Mucosa of rectum (tissue), 2 donors: ENCODE data around the gene TBC1D30.

Source experiments
- H3K27ac ChIP-seq, 2 donors: one replicate each; pipeline ENCODE4 v1.7.0; 2013; ENCODE audit warnings: inconsistent platforms in 2 of 2, low read depth in 2 of 2, low read length in 2 of 2
- H3K27me3 ChIP-seq, 2 donors: one replicate each; pipeline ENCODE4 v1.7.0; 2013; ENCODE audit warnings: low read length in 2 of 2; ENCODE audit not compliant: control insufficient read depth in 2 of 2, insufficient read depth in 2 of 2
- H3K36me3 ChIP-seq, 2 donors: one replicate each; pipeline ENCODE4 v1.7.0; 2013; ENCODE audit warnings: low read length in 2 of 2; ENCODE audit not compliant: control insufficient read depth in 2 of 2, insufficient read depth in 2 of 2
- H3K4me1 ChIP-seq, 2 donors: one replicate each; pipeline ENCODE4 v1.7.0; 2013; ENCODE audit warnings: low read length in 2 of 2, mild to moderate bottlenecking in 1 of 2; ENCODE audit not compliant: control insufficient read depth in 2 of 2, insufficient read depth in 2 of 2
- H3K4me3 ChIP-seq, 2 donors: one replicate each; pipeline ENCODE4 v1.7.0; 2013; ENCODE audit warnings: low read length in 2 of 2
- H3K9ac ChIP-seq, 2 donors: one replicate each; pipeline ENCODE4 v1.7.0; 2013; ENCODE audit warnings: low read length in 2 of 2, low read depth in 1 of 2, mild to moderate bottlenecking in 1 of 2
- H3K9me3 ChIP-seq, 2 donors: one replicate each; pipeline ENCODE4 v1.7.0; 2013; ENCODE audit warnings: low read length in 2 of 2; ENCODE audit not compliant: control insufficient read depth in 2 of 2
- donor health status: healthy.
- donor health status: Normal muscosa, but diverticular disease.

Gene TBC1D30

GRCh38 chr12:64884164-64884542 lies 59.7 kb downstream of the TBC1D30 start:
- Histone ChIP-seq H3K27ac (no peak overlapping the region), H3K36me3 (no peaks in the 10 kb centered on the region), H3K9ac (no peak overlapping the region)

GRCh38 chr12:64884728-64885127 lies 60.3 kb downstream of the TBC1D30 start:
- Histone ChIP-seq H3K27me3 (peaks cover 0 to 2% of the 10 kb centered on the region in 2 donors), H3K36me3 (no peaks in the 10 kb centered on the region), H3K9ac (no peak overlapping the region), H3K4me3 (no peak overlapping the region), H3K9me3 (no peaks in the 10 kb centered on the region), H3K4me1 (no peaks in the 10 kb centered on the region), H3K27ac (no peak overlapping the region)

More at GRCh38 chr12:64884164-64884542, 59.7 kb downstream of the TBC1D30 start:
- H3K27me3 ChIP-seq, result no peaks in the 10 kb centered on the region
- H3K4me3 ChIP-seq, result no peak overlapping the region
- no peaks in the 10 kb centered on the region for H3K4me1 ChIP-seq
- no peaks in the 10 kb centered on the region for H3K9me3 ChIP-seq

DNA sequence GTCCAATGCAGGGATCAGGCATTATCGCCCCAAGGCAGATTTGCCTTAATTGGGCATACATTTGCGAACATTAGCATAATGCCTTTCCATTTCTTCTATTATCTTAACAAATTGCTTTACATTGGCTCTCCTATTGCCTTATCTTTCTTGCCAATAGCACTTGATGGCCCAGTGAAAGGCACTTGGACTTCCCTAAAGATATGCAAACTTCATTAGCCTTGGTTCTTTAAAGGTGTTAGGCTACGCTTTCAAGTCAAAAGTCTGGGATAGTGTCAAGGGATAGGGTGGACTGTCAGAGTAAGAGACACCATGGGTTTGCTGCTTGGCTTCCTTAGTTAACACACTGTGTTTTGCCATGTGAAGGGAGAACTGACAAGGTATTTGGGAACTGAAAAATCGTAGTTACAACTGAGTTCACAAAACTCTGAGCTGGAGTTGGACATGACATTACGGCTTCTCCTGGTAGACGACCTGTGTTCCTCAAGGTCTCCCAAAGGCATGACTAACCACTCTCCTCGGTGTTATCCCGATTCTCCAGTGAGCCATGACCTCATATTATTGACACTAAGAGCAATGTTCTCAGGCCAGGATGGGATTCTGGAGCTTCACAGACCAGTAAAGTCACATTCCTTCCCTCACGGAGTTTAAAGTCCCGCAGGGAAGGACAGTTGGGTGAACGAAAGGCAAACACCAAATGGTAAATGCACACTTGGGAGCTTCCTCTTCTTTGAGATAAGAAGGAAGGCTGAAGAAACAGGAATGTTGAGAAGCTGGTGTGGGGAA lies 65.2 kb downstream of the TBC1D30 start:
- Histone ChIP-seq H3K9ac (no peak overlapping the region), H3K36me3 (no peaks in the 10 kb centered on the region), H3K4me1 (no peaks in the 10 kb centered on the region), H3K9me3 (no peaks in the 10 kb centered on the region), H3K4me3 (no peak overlapping the region), H3K27me3 (peaks cover 0 to 3% of the 10 kb centered on the region in 2 donors), H3K27ac (no peak overlapping the region)

GRCh38 chr12:64890873-64891468 lies 66.5 kb downstream of the TBC1D30 start:
- Histone ChIP-seq H3K9me3 (no peaks in the 10 kb centered on the region), H3K4me3 (no peak overlapping the region), H3K36me3 (no peaks in the 10 kb centered on the region)

DNA sequence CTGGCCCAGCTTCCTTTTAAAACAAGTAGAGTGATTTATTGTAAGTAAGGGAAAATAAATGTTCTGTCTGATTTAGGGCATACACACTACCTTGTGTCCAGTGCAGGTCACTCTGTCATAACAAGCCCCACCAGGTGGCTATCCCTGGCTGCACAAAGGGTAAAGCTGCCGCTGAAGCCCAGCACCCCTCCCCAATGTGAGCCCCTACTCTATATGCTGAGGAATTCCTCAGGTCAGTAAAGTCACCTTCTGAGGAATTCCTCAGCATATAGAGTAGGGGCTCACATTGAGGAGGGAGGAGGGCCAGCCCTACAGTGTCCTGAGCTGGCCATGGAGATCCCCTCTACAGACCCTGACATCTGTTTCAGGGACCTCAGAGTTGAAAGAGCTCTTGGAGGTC lies 67.2 kb downstream of the TBC1D30 start:
- Histone ChIP-seq H3K36me3 (no peaks in the 10 kb centered on the region), H3K9me3 (no peaks in the 10 kb centered on the region), H3K9ac (no peak overlapping the region), H3K4me3 (no peak overlapping the region), H3K27ac (no peak overlapping the region), H3K27me3 (peaks cover 0 to 3% of the 10 kb centered on the region in 2 donors), H3K4me1 (no peaks in the 10 kb centered on the region)

More at GRCh38 chr12:64890873-64891468, 66.5 kb downstream of the TBC1D30 start:
- Histone ChIP-seq H3K9ac (no peak overlapping the region), H3K27me3 (peaks cover 0 to 3% of the 10 kb centered on the region in 2 donors), H3K4me1 (no peaks in the 10 kb centered on the region), H3K27ac (no peak overlapping the region)

DNA sequence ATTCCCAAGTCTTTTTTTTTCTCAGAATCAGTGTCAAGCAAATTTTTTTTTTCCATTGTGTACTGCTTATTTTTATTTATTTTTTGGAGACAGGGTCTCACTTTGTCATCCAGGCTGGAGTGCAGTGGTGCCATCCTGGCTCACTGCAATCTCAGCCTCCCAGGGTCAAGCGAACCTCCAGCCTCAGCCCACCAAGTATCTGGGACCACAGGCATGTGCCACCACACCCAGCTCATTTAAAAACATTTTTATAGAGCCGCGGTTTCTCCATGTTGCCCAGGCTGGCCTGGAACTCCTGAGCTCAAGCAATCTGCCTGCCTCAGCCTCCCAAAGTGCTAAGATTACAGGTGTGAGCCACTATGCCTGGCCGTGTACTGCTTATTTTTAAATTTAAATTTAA lies 68.1 kb downstream of the TBC1D30 start:
- no peaks in the 10 kb centered on the region for H3K4me1 ChIP-seq
- no peak overlapping the region for H3K27ac ChIP-seq
- H3K27me3 ChIP-seq, result peaks cover 0 to 3% of the 10 kb centered on the region in 2 donors
- no peaks in the 10 kb centered on the region for H3K9me3 ChIP-seq
- no peaks in the 10 kb centered on the region for H3K36me3 ChIP-seq
- H3K9ac ChIP-seq, result no peak overlapping the region
- no peak overlapping the region for H3K4me3 ChIP-seq

GRCh38 chr12:64893961-64894360 lies 69.5 kb downstream of the TBC1D30 start:
- H3K4me1 ChIP-seq, result no peaks in the 10 kb centered on the region
- no peak overlapping the region for H3K4me3 ChIP-seq
- no peaks in the 10 kb centered on the region for H3K36me3 ChIP-seq
- H3K9me3 ChIP-seq, result no peaks in the 10 kb centered on the region
- no peak overlapping the region for H3K9ac ChIP-seq
- H3K27ac ChIP-seq, result no peak overlapping the region
- H3K27me3 ChIP-seq, result peaks cover 0 to 3% of the 10 kb centered on the region in 2 donors

GRCh38 chr12:64894827-64895475 lies 70.5 kb downstream of the TBC1D30 start:
- Histone ChIP-seq H3K27me3 (no peaks in the 10 kb centered on the region), H3K27ac (no peak overlapping the region), H3K36me3 (no peaks in the 10 kb centered on the region), H3K9me3 (no peaks in the 10 kb centered on the region), H3K4me3 (no peak overlapping the region), H3K4me1 (no peaks in the 10 kb centered on the region), H3K9ac (no peak overlapping the region)

- Histone ChIP-seq H3K36me3 (no peaks in the 10 kb centered on the region), H3K4me1 (no peaks in the 10 kb centered on the region), H3K9ac (no peak overlapping the region)
These were observed 71.1 kb downstream of the TBC1D30 start for GRCh38 chr12:64895526-64895925.

DNA sequence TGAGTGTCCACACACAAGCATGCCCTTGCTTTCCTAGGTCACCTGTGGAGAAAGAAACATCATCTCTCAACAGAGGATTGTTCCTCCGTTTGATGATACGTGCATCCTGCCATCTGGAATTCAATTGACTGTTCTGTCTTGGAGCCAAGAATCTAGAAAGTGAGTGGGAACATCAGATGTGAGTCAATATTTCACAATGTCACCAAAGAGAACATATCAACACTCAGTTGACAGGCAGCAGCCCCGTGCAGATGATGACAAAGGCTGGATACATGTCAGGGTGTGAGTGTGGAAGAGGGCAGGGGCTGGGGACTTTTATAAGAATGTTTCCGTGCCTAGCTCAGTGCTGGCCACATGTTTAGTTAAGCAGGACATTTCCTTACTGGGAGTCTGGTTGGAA lies 76.1 kb downstream of the TBC1D30 start:
- H3K36me3 ChIP-seq, result no peaks in the 10 kb centered on the region

More at GRCh38 chr12:64895526-64895925, 71.1 kb downstream of the TBC1D30 start:
- no peak overlapping the region for H3K27ac ChIP-seq
- H3K4me3 ChIP-seq, result no peak overlapping the region
- no peaks in the 10 kb centered on the region for H3K27me3 ChIP-seq
- H3K9me3 ChIP-seq, result no peaks in the 10 kb centered on the region

More for the DNA sequence above, 76.1 kb downstream of the TBC1D30 start:
- peaks cover 0 to 2% of the 10 kb centered on the region in 2 donors for H3K27me3 ChIP-seq
- no peak overlapping the region for H3K4me3 ChIP-seq
- no peaks in the 10 kb centered on the region for H3K4me1 ChIP-seq
- H3K9me3 ChIP-seq, result no peaks in the 10 kb centered on the region
- H3K9ac ChIP-seq, result no peak overlapping the region
- H3K27ac ChIP-seq, result no peak overlapping the region
